Memory B cell (primary cell): Measurements from ENCODE around the gene CDON.
"Not testable (repeated sequence)": the region's sequence is repeated elsewhere in the genome, so short reads cannot be mapped to it uniquely, and the experiment has no call there.

ENCODE experiments used
- ATAC-seq: fragments of 150-1000 bp; cut with Tn5 transposase; 2 replicates; pipeline ENCODE4 v1.10.0; 2021; ENCODE audit warnings: low read depth, mild to moderate bottlenecking, moderate library complexity
- DNase-seq, 2 donors: peaks; one replicate each; pipeline ENCODE4 v3.0.0; 2022; ENCODE audit warnings: low spot score in 2 of 2
- H3K27ac Mint-ChIP-seq: one replicate; pipeline ENCODE4 v1.8.0; 2022; ENCODE audit warnings: mild to moderate bottlenecking, moderate library complexity, mixed read lengths
- H3K27me3 Mint-ChIP-seq: one replicate; pipeline ENCODE4 v1.8.0; 2022; ENCODE audit warnings: mixed read lengths
- H3K36me3 Mint-ChIP-seq: one replicate; pipeline ENCODE4 v1.8.0; 2022; ENCODE audit warnings: mild to moderate bottlenecking, mixed read lengths
- H3K4me1 Mint-ChIP-seq: one replicate; pipeline ENCODE4 v1.8.0; 2022; ENCODE audit warnings: mixed read lengths
- H3K4me3 Mint-ChIP-seq: one replicate; pipeline ENCODE4 v1.8.0; 2022; ENCODE audit warnings: mild to moderate bottlenecking, moderate library complexity, mixed read lengths
- H3K9me3 Mint-ChIP-seq: one replicate; pipeline ENCODE4 v1.8.0; 2022; ENCODE audit warnings: mixed read lengths

The CDON gene

GRCh38 chr11:126046570-126047195, 16.0 kb downstream of the CDON start:
- Mint-ChIP-seq H3K27ac (no peak overlapping the region), H3K27me3 (peaks cover 6% of the 10 kb centered on the region), H3K4me1 (no peaks in the 10 kb centered on the region), H3K36me3 (no peaks in the 10 kb centered on the region), H3K4me3 (no peak overlapping the region), H3K9me3 (peaks cover 2% of the 10 kb centered on the region)
- no peak for DNase-seq
- ATAC-seq: no peak

GRCh38 chr11:126039485-126040271, 23.0 kb downstream of the CDON start:
- H3K27me3 Mint-ChIP-seq: no peaks in the 10 kb centered on the region

GRCh38 chr11:126035718-126036117, 26.9 kb downstream of the CDON start:
- Mint-ChIP-seq H3K4me1 (no peaks in the 10 kb centered on the region), H3K4me3 (no peak overlapping the region)

More at GRCh38 chr11:126039485-126040271, 23.0 kb downstream of the CDON start:
- H3K36me3 Mint-ChIP-seq: no peaks in the 10 kb centered on the region
- H3K9me3 Mint-ChIP-seq: peaks cover 2% of the 10 kb centered on the region
- H3K27ac Mint-ChIP-seq: no peak overlapping the region
- DNase-seq (no peak), ATAC-seq (no peak)
- no peak overlapping the region for H3K4me3 Mint-ChIP-seq
- no peaks in the 10 kb centered on the region for H3K4me1 Mint-ChIP-seq

GRCh38 chr11:126034933-126035425, 27.7 kb downstream of the CDON start:
- peaks cover 1% of the 10 kb centered on the region for H3K36me3 Mint-ChIP-seq
- no peak overlapping the region for H3K4me3 Mint-ChIP-seq
- ATAC-seq (no peak), DNase-seq (no peak)
- no peaks in the 10 kb centered on the region for H3K4me1 Mint-ChIP-seq
- H3K27ac Mint-ChIP-seq: no peak overlapping the region
- H3K27me3 Mint-ChIP-seq: peaks cover 16% of the 10 kb centered on the region
- H3K9me3 Mint-ChIP-seq: peaks cover 2% of the 10 kb centered on the region

More at GRCh38 chr11:126035718-126036117, 26.9 kb downstream of the CDON start:
- DNase-seq: no peak
- Mint-ChIP-seq H3K27ac (no peak overlapping the region), H3K27me3 (peaks cover 16% of the 10 kb centered on the region), H3K9me3 (peaks cover 2% of the 10 kb centered on the region), H3K36me3 (peaks cover 1% of the 10 kb centered on the region)
- ATAC-seq: no peak

- H3K4me3 Mint-ChIP-seq: no peak overlapping the region
- H3K27ac Mint-ChIP-seq: no peak overlapping the region
- no peak for DNase-seq
- H3K4me1 Mint-ChIP-seq: no peaks in the 10 kb centered on the region
- peaks cover 1% of the 10 kb centered on the region for H3K36me3 Mint-ChIP-seq
- ATAC-seq: no peak
- peaks cover 18% of the 10 kb centered on the region for H3K27me3 Mint-ChIP-seq
- peaks cover 2% of the 10 kb centered on the region for H3K9me3 Mint-ChIP-seq
Measured at GRCh38 chr11:126034039-126034932, 28.4 kb downstream of the CDON start.

- H3K4me1 Mint-ChIP-seq: no peaks in the 10 kb centered on the region
- DNase-seq (no peak), ATAC-seq (no peak)
- no peak overlapping the region for H3K27ac Mint-ChIP-seq
- peaks cover 1% of the 10 kb centered on the region for H3K36me3 Mint-ChIP-seq
- H3K27me3 Mint-ChIP-seq: peaks cover 18% of the 10 kb centered on the region
- peaks cover 2% of the 10 kb centered on the region for H3K9me3 Mint-ChIP-seq
- H3K4me3 Mint-ChIP-seq: no peak overlapping the region
Measured at GRCh38 chr11:126032375-126032774, 30.3 kb downstream of the CDON start.

GRCh38 chr11:126029805-126030204, 32.9 kb downstream of the CDON start:
- no peak overlapping the region for H3K27ac Mint-ChIP-seq
- ATAC-seq (no peak), DNase-seq (no peak)
- H3K4me1 Mint-ChIP-seq: no peaks in the 10 kb centered on the region
- H3K4me3 Mint-ChIP-seq: no peak overlapping the region
- peaks cover 1% of the 10 kb centered on the region for H3K36me3 Mint-ChIP-seq
- H3K27me3 Mint-ChIP-seq: peaks cover 18% of the 10 kb centered on the region
- peaks cover 2% of the 10 kb centered on the region for H3K9me3 Mint-ChIP-seq

- DNase-seq (no peak), ATAC-seq (no peak)
- Mint-ChIP-seq H3K9me3 (peaks cover 2% of the 10 kb centered on the region), H3K36me3 (peaks cover 1% of the 10 kb centered on the region), H3K27me3 (peaks cover 18% of the 10 kb centered on the region), H3K27ac (no peak overlapping the region), H3K4me1 (no peaks in the 10 kb centered on the region), H3K4me3 (no peak overlapping the region)
Measured at GRCh38 chr11:126029237-126029636, 33.4 kb downstream of the CDON start.

- H3K36me3 Mint-ChIP-seq, H3K9me3 Mint-ChIP-seq, ATAC-seq, H3K4me3 Mint-ChIP-seq, H3K27ac Mint-ChIP-seq, H3K4me1 Mint-ChIP-seq, DNase-seq: not testable (repeated sequence)
- H3K27me3 Mint-ChIP-seq: peaks cover 15% of the 10 kb centered on the region
Measured at GRCh38 chr11:126028534-126028933, 34.1 kb downstream of the CDON start.

GRCh38 chr11:126026579-126026978, 36.1 kb downstream of the CDON start:
- peaks cover 2% of the 10 kb centered on the region for H3K27me3 Mint-ChIP-seq
- no peaks in the 10 kb centered on the region for H3K4me1 Mint-ChIP-seq
- ATAC-seq: no peak
- H3K36me3 Mint-ChIP-seq: no peaks in the 10 kb centered on the region
- no peak for DNase-seq
- H3K4me3 Mint-ChIP-seq: no peak overlapping the region
- no peak overlapping the region for H3K27ac Mint-ChIP-seq
- no peaks in the 10 kb centered on the region for H3K9me3 Mint-ChIP-seq

- no peaks in the 10 kb centered on the region for H3K36me3 Mint-ChIP-seq
Measured at GRCh38 chr11:126025822-126026221, 36.8 kb downstream of the CDON start.

GRCh38 chr11:126024123-126024522, 38.5 kb downstream of the CDON start:
- H3K36me3 Mint-ChIP-seq: no peaks in the 10 kb centered on the region
- H3K4me3 Mint-ChIP-seq: no peak overlapping the region
- no peaks in the 10 kb centered on the region for H3K27me3 Mint-ChIP-seq
- H3K4me1 Mint-ChIP-seq: no peaks in the 10 kb centered on the region
- H3K9me3 Mint-ChIP-seq: no peaks in the 10 kb centered on the region
- DNase-seq: no peak
- no peak overlapping the region for H3K27ac Mint-ChIP-seq
- ATAC-seq: no peak

More at GRCh38 chr11:126025822-126026221, 36.8 kb downstream of the CDON start:
- Mint-ChIP-seq H3K27ac (no peak overlapping the region), H3K9me3 (no peaks in the 10 kb centered on the region), H3K27me3 (peaks cover 2% of the 10 kb centered on the region), H3K4me1 (no peaks in the 10 kb centered on the region), H3K4me3 (no peak overlapping the region)
- ATAC-seq (no peak), DNase-seq (no peak)

GRCh38 chr11:126012852-126013251, 49.8 kb downstream of the CDON start:
- ATAC-seq (no peak), DNase-seq (no peak)
- no peak overlapping the region for H3K27ac Mint-ChIP-seq
- no peaks in the 10 kb centered on the region for H3K9me3 Mint-ChIP-seq
- H3K27me3 Mint-ChIP-seq: no peaks in the 10 kb centered on the region
- H3K4me3 Mint-ChIP-seq: no peak overlapping the region
- H3K4me1 Mint-ChIP-seq: peaks cover 2% of the 10 kb centered on the region
- no peaks in the 10 kb centered on the region for H3K36me3 Mint-ChIP-seq

GRCh38 chr11:126011754-126012153, 50.9 kb downstream of the CDON start:
- Mint-ChIP-seq H3K36me3 (no peaks in the 10 kb centered on the region), H3K4me1 (peaks cover 2% of the 10 kb centered on the region), H3K4me3 (no peak overlapping the region), H3K27ac (no peak overlapping the region), H3K9me3 (no peaks in the 10 kb centered on the region), H3K27me3 (no peaks in the 10 kb centered on the region)
- DNase-seq (no peak), ATAC-seq (no peak)
